Measurements from ENCODE around the gene DENND2D.
A peak's percentile ranks its signal among the peaks of the same experiment; 100 is the strongest.

Gene DENND2D

DNA sequence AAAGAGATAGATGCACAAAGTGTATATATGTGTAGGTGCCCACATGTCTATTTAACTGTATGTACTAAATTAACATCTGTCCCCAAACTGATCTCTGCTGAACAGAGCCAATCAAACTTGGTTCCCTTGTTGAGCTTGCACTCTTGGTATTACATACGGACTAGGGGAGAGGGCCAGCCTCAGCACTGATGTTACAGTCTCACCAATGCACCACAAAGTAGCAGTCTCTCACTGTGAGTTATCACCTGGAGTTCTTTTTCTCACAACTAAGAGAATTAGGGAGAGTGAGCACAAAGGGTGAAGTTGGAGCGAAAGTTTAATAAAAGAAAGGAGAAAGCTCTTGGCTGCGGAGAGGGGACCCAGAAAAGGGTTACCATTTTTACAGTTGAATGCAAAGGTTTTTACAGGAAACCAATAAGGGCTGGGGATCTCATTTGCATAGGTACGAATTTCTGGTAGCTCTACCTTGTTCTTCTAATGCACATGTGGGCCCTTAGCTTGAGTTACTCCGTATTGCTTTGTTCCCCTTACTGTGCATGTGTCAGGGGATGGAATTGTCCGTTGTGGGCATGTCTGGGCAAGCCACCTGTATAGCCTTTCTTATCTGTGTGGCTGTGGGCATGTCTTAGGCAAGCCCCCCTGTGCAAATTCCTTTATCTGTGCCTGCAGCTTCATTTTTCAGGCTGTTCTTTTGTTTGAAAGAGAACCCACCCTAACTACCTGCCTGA lies 13.8 kb upstream of the DENND2D start:
- ChIA-PET POLR2A (interaction anchor here (0.7 kb wide), 1 partner anchor 69 kb away, joined by 3 read pairs; no protein-coding TSS in a partner anchor), CTCF (interaction anchor here (0.9 to 1.0 kb wide), 2 partner anchors 9 to 184 kb away, joined by 3 to 4 read pairs; no protein-coding TSS in a partner anchor)
- no peak overlapping the region; the same call in 1 of the 2 replicates for H3K27ac ChIP-seq (ENCODE audit: extremely low read depth, low read depth, low read length)
- no peaks in the 10 kb centered on the region for H3K4me1 ChIP-seq (ENCODE audit: control insufficient read depth, insufficient read depth, low read length)
- no peak overlapping the region for H3K4me3 ChIP-seq (ENCODE audit: low read depth, low read length)
- H3K36me3 ChIP-seq (ENCODE audit: control insufficient read depth in 2 of 2, insufficient read depth in 1 of 2, low read length in 2 of 2): no peaks in the 10 kb centered on the region
- TF ChIP-seq SETDB1 (IDR thresholded peaks at IDR 0.05; ENCODE audit: insufficient read length, low read length) (peak; percentile 39), ZFHX2 (tag by site-specific recombination; conservative IDR thresholded peaks at IDR 0.05) (no peak)
- H3K9me3 ChIP-seq (ENCODE audit: control insufficient read depth, insufficient read depth, low read depth, low read length): no peaks in the 10 kb centered on the region

- no peak overlapping the region for H3K27ac ChIP-seq (ENCODE audit: extremely low read depth, low read depth, low read length)
- TF ChIP-seq ZNF341 (tag by site-specific recombination; IDR thresholded peaks at IDR 0.05; ENCODE audit: low read depth): no peak
- no peak for TF ChIP-seq ZNF394 (tag by site-specific recombination; IDR thresholded peaks at IDR 0.05; ENCODE audit: borderline replicate concordance)
- no peak for TF ChIP-seq ZNF580 (tag by site-specific recombination; IDR thresholded peaks at IDR 0.05)
- no peak for TF ChIP-seq ZNF624 (tag by site-specific recombination; IDR thresholded peaks at IDR 0.05)
- no peak for TF ChIP-seq ZSCAN30 (tag by site-specific recombination; IDR thresholded peaks at IDR 0.05)
- TF ChIP-seq ZNF175 (tag by site-specific recombination; IDR thresholded peaks at IDR 0.05): no peak
- no peaks in the 10 kb centered on the region for H3K36me3 ChIP-seq (ENCODE audit: control insufficient read depth in 2 of 2, insufficient read depth in 1 of 2, low read length in 2 of 2)
- CTCF ChIA-PET: no interaction called here
- H3K4me1 ChIP-seq (ENCODE audit: control insufficient read depth, insufficient read depth, low read length): no peaks in the 10 kb centered on the region
- H3K4me3 ChIP-seq (ENCODE audit: low read depth, low read length): no peak overlapping the region
- POLR2A ChIA-PET: no interaction called here
- no peaks in the 10 kb centered on the region for H3K9me3 ChIP-seq (ENCODE audit: control insufficient read depth, insufficient read depth, low read depth, low read length)
Measured at GRCh38 chr1:111213412-111213811, 13.0 kb upstream of the DENND2D start.

- Histone ChIP-seq H3K9me3 (ENCODE audit: control insufficient read depth, insufficient read depth, low read depth, low read length) (no peaks in the 10 kb centered on the region), H3K4me1 (ENCODE audit: control insufficient read depth, insufficient read depth, low read length) (no peaks in the 10 kb centered on the region), H3K36me3 (ENCODE audit: control insufficient read depth in 2 of 2, insufficient read depth in 1 of 2, low read length in 2 of 2) (no peaks in the 10 kb centered on the region), H3K4me3 (ENCODE audit: low read depth, low read length) (no peak overlapping the region), H3K27ac (ENCODE audit: extremely low read depth, low read depth, low read length) (no peak overlapping the region)
- CTCF ChIA-PET: no interaction called here
- TF ChIP-seq, protein P1, sequence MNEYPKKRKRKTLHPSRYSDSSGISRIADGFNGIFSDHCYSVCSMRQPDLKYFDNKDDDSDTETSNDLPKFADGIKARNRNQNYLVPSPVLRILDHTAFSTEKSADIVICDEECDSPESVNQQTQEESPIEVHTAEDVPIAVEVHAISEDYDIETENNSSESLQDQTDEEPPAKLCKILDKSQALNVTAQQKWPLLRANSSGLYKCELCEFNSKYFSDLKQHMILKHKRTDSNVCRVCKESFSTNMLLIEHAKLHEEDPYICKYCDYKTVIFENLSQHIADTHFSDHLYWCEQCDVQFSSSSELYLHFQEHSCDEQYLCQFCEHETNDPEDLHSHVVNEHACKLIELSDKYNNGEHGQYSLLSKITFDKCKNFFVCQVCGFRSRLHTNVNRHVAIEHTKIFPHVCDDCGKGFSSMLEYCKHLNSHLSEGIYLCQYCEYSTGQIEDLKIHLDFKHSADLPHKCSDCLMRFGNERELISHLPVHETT (tag by site-specific recombination; IDR thresholded peaks at IDR 0.05): no peak
- TF ChIP-seq SALL2 (tag by site-specific recombination; IDR thresholded peaks at IDR 0.05; ENCODE audit: borderline replicate concordance) (no peak), ZNF660 (tag by site-specific recombination; IDR thresholded peaks at IDR 0.05) (no peak), ZNF513 (tag by site-specific recombination; IDR thresholded peaks at IDR 0.05) (no peak), KLF16 (tag by site-specific recombination; IDR thresholded peaks at IDR 0.05) (no peak), ZBTB21 (tag by site-specific recombination; IDR thresholded peaks at IDR 0.05) (no peak)
- TF ChIP-seq, protein P2, sequence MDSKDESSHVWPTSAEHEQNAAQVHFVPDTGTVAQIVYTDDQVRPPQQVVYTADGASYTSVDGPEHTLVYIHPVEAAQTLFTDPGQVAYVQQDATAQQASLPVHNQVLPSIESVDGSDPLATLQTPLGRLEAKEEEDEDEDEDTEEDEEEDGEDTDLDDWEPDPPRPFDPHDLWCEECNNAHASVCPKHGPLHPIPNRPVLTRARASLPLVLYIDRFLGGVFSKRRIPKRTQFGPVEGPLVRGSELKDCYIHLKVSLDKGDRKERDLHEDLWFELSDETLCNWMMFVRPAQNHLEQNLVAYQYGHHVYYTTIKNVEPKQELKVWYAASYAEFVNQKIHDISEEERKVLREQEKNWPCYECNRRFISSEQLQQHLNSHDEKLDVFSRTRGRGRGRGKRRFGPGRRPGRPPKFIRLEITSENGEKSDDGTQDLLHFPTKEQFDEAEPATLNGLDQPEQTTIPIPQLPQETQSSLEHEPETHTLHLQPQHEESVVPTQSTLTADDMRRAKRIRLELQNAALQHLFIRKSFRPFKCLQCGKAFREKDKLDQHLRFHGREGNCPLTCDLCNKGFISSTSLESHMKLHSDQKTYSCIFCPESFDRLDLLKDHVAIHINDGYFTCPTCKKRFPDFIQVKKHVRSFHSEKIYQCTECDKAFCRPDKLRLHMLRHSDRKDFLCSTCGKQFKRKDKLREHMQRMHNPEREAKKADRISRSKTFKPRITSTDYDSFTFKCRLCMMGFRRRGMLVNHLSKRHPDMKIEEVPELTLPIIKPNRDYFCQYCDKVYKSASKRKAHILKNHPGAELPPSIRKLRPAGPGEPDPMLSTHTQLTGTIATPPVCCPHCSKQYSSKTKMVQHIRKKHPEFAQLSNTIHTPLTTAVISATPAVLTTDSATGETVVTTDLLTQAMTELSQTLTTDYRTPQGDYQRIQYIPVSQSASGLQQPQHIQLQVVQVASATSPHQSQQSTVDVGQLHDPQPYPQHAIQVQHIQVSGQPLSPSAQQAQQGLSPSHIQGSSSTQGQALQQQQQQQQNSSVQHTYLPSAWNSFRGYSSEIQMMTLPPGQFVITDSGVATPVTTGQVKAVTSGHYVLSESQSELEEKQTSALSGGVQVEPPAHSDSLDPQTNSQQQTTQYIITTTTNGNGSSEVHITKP (tag by site-specific recombination; IDR thresholded peaks at IDR 0.05): no peak
- TF ChIP-seq, protein P3, sequence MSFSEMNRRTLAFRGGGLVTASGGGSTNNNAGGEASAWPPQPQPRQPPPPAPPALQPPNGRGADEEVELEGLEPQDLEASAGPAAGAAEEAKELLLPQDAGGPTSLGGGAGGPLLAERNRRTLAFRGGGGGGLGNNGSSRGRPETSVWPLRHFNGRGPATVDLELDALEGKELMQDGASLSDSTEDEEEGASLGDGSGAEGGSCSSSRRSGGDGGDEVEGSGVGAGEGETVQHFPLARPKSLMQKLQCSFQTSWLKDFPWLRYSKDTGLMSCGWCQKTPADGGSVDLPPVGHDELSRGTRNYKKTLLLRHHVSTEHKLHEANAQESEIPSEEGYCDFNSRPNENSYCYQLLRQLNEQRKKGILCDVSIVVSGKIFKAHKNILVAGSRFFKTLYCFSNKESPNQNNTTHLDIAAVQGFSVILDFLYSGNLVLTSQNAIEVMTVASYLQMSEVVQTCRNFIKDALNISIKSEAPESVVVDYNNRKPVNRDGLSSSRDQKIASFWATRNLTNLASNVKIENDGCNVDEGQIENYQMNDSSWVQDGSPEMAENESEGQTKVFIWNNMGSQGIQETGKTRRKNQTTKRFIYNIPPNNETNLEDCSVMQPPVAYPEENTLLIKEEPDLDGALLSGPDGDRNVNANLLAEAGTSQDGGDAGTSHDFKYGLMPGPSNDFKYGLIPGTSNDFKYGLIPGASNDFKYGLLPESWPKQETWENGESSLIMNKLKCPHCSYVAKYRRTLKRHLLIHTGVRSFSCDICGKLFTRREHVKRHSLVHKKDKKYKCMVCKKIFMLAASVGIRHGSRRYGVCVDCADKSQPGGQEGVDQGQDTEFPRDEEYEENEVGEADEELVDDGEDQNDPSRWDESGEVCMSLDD (tag by site-specific recombination; IDR thresholded peaks at IDR 0.05): no peak
- POLR2A ChIA-PET: no interaction called here
Measured at GRCh38 chr1:111212634-111213335, 12.3 kb upstream of the DENND2D start.
